A549 (cell line): Measurements from ENCODE around the gene CDK10. TPM values are rescaled to one million over a fixed set of nuclear protein-coding genes. Genes with fewer than 3 reads are reported as not detected.

Experiments used
- ATAC-seq, 2 experiments: fragments of 200-7000 bp in 1 of 2; fragments of >200 bp in 1 of 2; cut with Nextera tagmentation in 1 of 2; cut with Tn5 transposase in 1 of 2; 3 replicates each; pipeline versions ENCODE4 v1.8.0 to v1.9.1; 2018 to 2020; ENCODE audit warnings: mild to moderate bottlenecking in 1 of 2, moderate library complexity in 1 of 2
- CTCF ChIA-PET: fragments of 300-600 bp; sonication (Branson Sonifier 250); formaldehyde crosslinking; extraction: SDS; loops from one replicate; lab custom pipeline; 2021; ENCODE audit warnings: antibody characterized with exemption, inconsistent platforms; lab: Yijun Ruan, JAX
- POLR2A ChIA-PET: fragments of 350-600 bp; formaldehyde crosslinking; extraction: SDS; loops from one replicate; lab custom pipeline; 2021; ENCODE audit warnings: antibody characterized with exemption, inconsistent platforms; lab: Yijun Ruan, JAX
- DNase-seq, 2 experiments: peaks; one replicate each; pipeline versions ENCODE4 v3.0.0 to v3.0.0-alpha.2; 2011 to 2016; ENCODE audit warnings: low read depth in 1 of 2, low spot score in 1 of 2
- FAIRE-seq: peaks from 2 replicates; lab custom pipeline; 2011; peaks lifted over from hg19 to GRCh38; lab: Jason Lieb, UNC
- H3K27ac ChIP-seq, 2 experiments: fragments of >200 bp; sonication (Bioruptor Twin); formaldehyde crosslinking; 3 replicates each; pipeline ENCODE4 v1.5.1; 2016 to 2017
- H3K4me1 ChIP-seq: fragments of >200 bp; sonication (Bioruptor Twin); formaldehyde crosslinking; 3 replicates; pipeline ENCODE4 v1.6.1; 2016
- H3K4me2 ChIP-seq: fragments of >200 bp; sonication (Bioruptor Twin); formaldehyde crosslinking; 3 replicates; pipeline ENCODE4 v1.6.1; 2016
- H3K4me3 ChIP-seq: fragments of >200 bp; sonication (Bioruptor Twin); formaldehyde crosslinking; 3 replicates; pipeline ENCODE4 v1.5.1; 2016
- H3K9me3 ChIP-seq: fragments of >200 bp; sonication (Bioruptor Twin); formaldehyde crosslinking; 3 replicates; pipeline ENCODE4 v1.6.1; 2016
- ELK1 ChIP-seq: fragments of 150-350 bp; IDR thresholded peaks from 2 replicates; pipeline ENCODE4 v1.6.1; 2014; ENCODE audit warnings: low read depth, mild to moderate bottlenecking, low read length
- JUNB ChIP-seq: fragments of >200 bp; sonication (Bioruptor Twin); formaldehyde crosslinking; IDR thresholded peaks from 2 replicates; pipeline ENCODE4 v1.6.1; 2016
- MAZ ChIP-seq: fragments of 150-350 bp; IDR thresholded peaks from 2 replicates; pipeline ENCODE4 v1.6.1; 2014; ENCODE audit warnings: antibody characterized with exemption, low read depth, low read length, borderline replicate concordance
- RAD21 ChIP-seq, 2 experiments: fragments of >200 bp in 1 of 2; sonication (Bioruptor Twin) in 1 of 2; formaldehyde crosslinking in 1 of 2; IDR thresholded peaks in 1 of 2; conservative IDR thresholded peaks in 1 of 2; 2 replicates in 1 of 2; 3 replicates in 1 of 2; pipeline ENCODE4 v1.6.1; 2012 to 2018; ENCODE audit warnings: inconsistent platforms in 1 of 2
- RCOR1 ChIP-seq: fragments of 150-350 bp; IDR thresholded peaks from 2 replicates; pipeline ENCODE4 v1.6.1; 2014; ENCODE audit warnings: antibody characterized with exemption, low read length, low read depth
- TFCP2L1 ChIP-seq: fragments of 250-450 bp; sonication (Bioruptor Pico); IDR thresholded peaks from 2 replicates; pipeline ENCODE4 v1.5.0; 2021; ENCODE audit warnings: mild to moderate bottlenecking
- ZNF302 ChIP-seq: fragments of 250-450 bp; sonication (Bioruptor Pico); IDR thresholded peaks from 2 replicates; pipeline ENCODE4 v1.9.0; 2021; ENCODE audit warnings: inconsistent platforms, mild to moderate bottlenecking, moderate library complexity
- WGBS: methylation state at CpG from one replicate; pipeline ENCODE4 v1.1.6; 2017; ENCODE audit errors: missing lambda C conversion rate; 5-methylcytosine and 5-hydroxymethylcytosine counted together
- polyA plus RNA-seq, 4 experiments: library from polyadenylated mRNA; depleted of rRNA in 3 of 4; stranded (reverse); fragments of >200 nt; fragmentation: RNase III in 1 of 4; extraction: RNeasy Plus Mini Kit Qiagen cat#74134 plus additional on column Dnase treatment in 1 of 4; gene quantifications; 2 replicates in 3 of 4; 3 replicates in 1 of 4; pipeline ENCODE4 v1.2.3, GENCODE V29; 2011 to 2017
- TF ChIP-seq, protein P1 (sequence below): fragments of >200 bp; sonication (Bioruptor Twin); formaldehyde crosslinking; IDR thresholded peaks from 3 replicates; pipeline ENCODE4 v1.5.1; 2016

Gene CDK10
- polyA plus RNA-seq, 2 of the 4 experiments (the other 2 are of a cell fraction) = 35.9 to 55.3 TPM

DNA sequence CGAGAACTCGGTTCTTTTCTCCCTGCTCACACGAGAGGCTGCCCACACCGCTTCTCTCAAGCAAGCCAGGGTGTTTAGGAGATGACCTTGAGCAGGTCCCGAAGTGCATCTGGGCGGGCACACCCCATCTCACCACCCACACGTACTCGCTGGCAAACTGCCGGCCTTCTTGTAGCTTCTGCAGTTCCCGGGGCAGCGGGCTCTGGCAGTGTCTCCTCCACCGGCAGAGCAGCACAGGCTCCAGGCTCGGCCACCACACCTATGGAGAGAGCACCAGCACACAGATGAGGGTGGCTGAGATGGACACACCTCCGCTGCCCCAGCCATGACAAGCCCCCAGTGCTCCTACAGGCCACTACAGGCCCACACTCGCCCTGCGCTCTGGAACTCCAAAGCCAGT, 58.3 kb downstream of the CDK10 start:
- Histone ChIP-seq H3K4me1 (no peaks in the 10 kb centered on the region), H3K4me3 (no peak overlapping the region), H3K27ac (no peak overlapping the region), H3K9me3 (no peaks in the 10 kb centered on the region), H3K4me2 (no peak overlapping the region)
- CTCF ChIA-PET = interaction anchor here (1.0 to 5.0 kb wide), 3 partner anchors 39 to 116 kb away, joined by 3 to 26 read pairs (median 4); no protein-coding TSS in a partner anchor
- FAIRE-seq (no peak), ATAC-seq (0 out of 6 replicates have a peak, but pooled peaks have one; percentile 5 to 28), DNase-seq (no peak)
- POLR2A ChIA-PET = no interaction called here
- TF ChIP-seq, protein P1, sequence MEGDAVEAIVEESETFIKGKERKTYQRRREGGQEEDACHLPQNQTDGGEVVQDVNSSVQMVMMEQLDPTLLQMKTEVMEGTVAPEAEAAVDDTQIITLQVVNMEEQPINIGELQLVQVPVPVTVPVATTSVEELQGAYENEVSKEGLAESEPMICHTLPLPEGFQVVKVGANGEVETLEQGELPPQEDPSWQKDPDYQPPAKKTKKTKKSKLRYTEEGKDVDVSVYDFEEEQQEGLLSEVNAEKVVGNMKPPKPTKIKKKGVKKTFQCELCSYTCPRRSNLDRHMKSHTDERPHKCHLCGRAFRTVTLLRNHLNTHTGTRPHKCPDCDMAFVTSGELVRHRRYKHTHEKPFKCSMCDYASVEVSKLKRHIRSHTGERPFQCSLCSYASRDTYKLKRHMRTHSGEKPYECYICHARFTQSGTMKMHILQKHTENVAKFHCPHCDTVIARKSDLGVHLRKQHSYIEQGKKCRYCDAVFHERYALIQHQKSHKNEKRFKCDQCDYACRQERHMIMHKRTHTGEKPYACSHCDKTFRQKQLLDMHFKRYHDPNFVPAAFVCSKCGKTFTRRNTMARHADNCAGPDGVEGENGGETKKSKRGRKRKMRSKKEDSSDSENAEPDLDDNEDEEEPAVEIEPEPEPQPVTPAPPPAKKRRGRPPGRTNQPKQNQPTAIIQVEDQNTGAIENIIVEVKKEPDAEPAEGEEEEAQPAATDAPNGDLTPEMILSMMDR = no peak
- no peak for TF ChIP-seq ZNF302 (CRISPR knock-in tag)
- TF ChIP-seq RAD21 (conservative IDR thresholded peaks at IDR 0.05 in 1 of 2, IDR thresholded peaks at IDR 0.05 in 1 of 2) = no peak
- TF ChIP-seq ELK1 = no peak
- TF ChIP-seq RCOR1 = no peak
- TF ChIP-seq TFCP2L1 (CRISPR knock-in tag) = no peak
- no peak for TF ChIP-seq MAZ
- TF ChIP-seq JUNB = no peak
- 94% methylated on average over 14 of the region's 16 CpGs for WGBS

Other genes starting within 250 kb of the CDK10 start
- gene ANKRD11, start 196.1 kb upstream of the CDK10 start, polyA plus RNA-seq (2011; rRNA removed) = 54.9 and 57.4 TPM in 2 replicates
- gene ANKRD11, start 196.1 kb upstream of the CDK10 start, polyA plus RNA-seq (2017; fragmentation: RNase III; extraction: RNeasy Plus Mini Kit Qiagen cat#74134 plus additional on column Dnase treatment) = 50.4 to 56.7 TPM (median 53.6 TPM) in 3 replicates
- gene SPG7, start 178.3 kb upstream of the CDK10 start, polyA plus RNA-seq (2011; rRNA removed) = 53.2 and 54.4 TPM in 2 replicates
- gene SPG7, start 178.3 kb upstream of the CDK10 start, polyA plus RNA-seq (2017; fragmentation: RNase III; extraction: RNeasy Plus Mini Kit Qiagen cat#74134 plus additional on column Dnase treatment) = 73.2 to 80.6 TPM (median 79.6 TPM) in 3 replicates
- gene RPL13, start 126.0 kb upstream of the CDK10 start, polyA plus RNA-seq (2011; rRNA removed) = 2,291 and 2,911 TPM in 2 replicates
- 2,979 to 3,246 TPM (median 3,044 TPM) in 3 replicates for gene RPL13, start 126.0 kb upstream of the CDK10 start, polyA plus RNA-seq (2017; fragmentation: RNase III; extraction: RNeasy Plus Mini Kit Qiagen cat#74134 plus additional on column Dnase treatment)
- 22.8 and 25.8 TPM in 2 replicates for gene CPNE7, start 110.9 kb upstream of the CDK10 start, polyA plus RNA-seq (2011; rRNA removed)
- 42.8 to 55.2 TPM (median 45.2 TPM) in 3 replicates for gene CPNE7, start 110.9 kb upstream of the CDK10 start, polyA plus RNA-seq (2017; fragmentation: RNase III; extraction: RNeasy Plus Mini Kit Qiagen cat#74134 plus additional on column Dnase treatment)
- gene DPEP1, start 73.0 kb upstream of the CDK10 start, polyA plus RNA-seq (2011; rRNA removed) = 1.5 and 2.6 TPM in 2 replicates
- 0.97 to 1.3 TPM (median 1.1 TPM) in 3 replicates for gene DPEP1, start 73.0 kb upstream of the CDK10 start, polyA plus RNA-seq (2017; fragmentation: RNase III; extraction: RNeasy Plus Mini Kit Qiagen cat#74134 plus additional on column Dnase treatment)
- gene CHMP1A, start 29.0 kb upstream of the CDK10 start, polyA plus RNA-seq (2011; rRNA removed) = 36.4 and 40.1 TPM in 2 replicates
- 91.7 to 99.0 TPM (median 95.4 TPM) in 3 replicates for gene CHMP1A, start 29.0 kb upstream of the CDK10 start, polyA plus RNA-seq (2017; fragmentation: RNase III; extraction: RNeasy Plus Mini Kit Qiagen cat#74134 plus additional on column Dnase treatment)
- gene SPATA33, start 28.9 kb upstream of the CDK10 start, polyA plus RNA-seq (2011; rRNA removed) = 5.5 and 6.1 TPM in 2 replicates
- 11.5 to 12.6 TPM (median 12.1 TPM) in 3 replicates for gene SPATA33, start 28.9 kb upstream of the CDK10 start, polyA plus RNA-seq (2017; fragmentation: RNase III; extraction: RNeasy Plus Mini Kit Qiagen cat#74134 plus additional on column Dnase treatment)
- gene SPATA2L, start 15.0 kb downstream of the CDK10 start, polyA plus RNA-seq (2011; rRNA removed) = 3.5 and 3.6 TPM in 2 replicates
- gene SPATA2L, start 15.0 kb downstream of the CDK10 start, polyA plus RNA-seq (2017; fragmentation: RNase III; extraction: RNeasy Plus Mini Kit Qiagen cat#74134 plus additional on column Dnase treatment) = 4.7 to 5.2 TPM (median 4.9 TPM) in 3 replicates
- gene VPS9D1, start 34.2 kb downstream of the CDK10 start, polyA plus RNA-seq (2011; rRNA removed) = 2.1 and 2.7 TPM in 2 replicates
- gene VPS9D1, start 34.2 kb downstream of the CDK10 start, polyA plus RNA-seq (2017; fragmentation: RNase III; extraction: RNeasy Plus Mini Kit Qiagen cat#74134 plus additional on column Dnase treatment) = 3.0 to 5.8 TPM (median 5.4 TPM) in 3 replicates
- gene ZNF276, start 34.8 kb downstream of the CDK10 start, polyA plus RNA-seq (2011; rRNA removed) = 6.5 and 7.5 TPM in 2 replicates
- gene ZNF276, start 34.8 kb downstream of the CDK10 start, polyA plus RNA-seq (2017; fragmentation: RNase III; extraction: RNeasy Plus Mini Kit Qiagen cat#74134 plus additional on column Dnase treatment) = 14.0 to 15.4 TPM (median 15.1 TPM) in 3 replicates
- 36.8 and 37.5 TPM in 2 replicates for gene FANCA, start 130.0 kb downstream of the CDK10 start, polyA plus RNA-seq (2011; rRNA removed)
- 38.4 to 42.0 TPM (median 39.3 TPM) in 3 replicates for gene FANCA, start 130.0 kb downstream of the CDK10 start, polyA plus RNA-seq (2017; fragmentation: RNase III; extraction: RNeasy Plus Mini Kit Qiagen cat#74134 plus additional on column Dnase treatment)
- 6.0 and 7.7 TPM in 2 replicates for gene SPIRE2, start 141.8 kb downstream of the CDK10 start, polyA plus RNA-seq (2011; rRNA removed)
- 8.2 to 9.9 TPM (median 9.7 TPM) in 3 replicates for gene SPIRE2, start 141.8 kb downstream of the CDK10 start, polyA plus RNA-seq (2017; fragmentation: RNase III; extraction: RNeasy Plus Mini Kit Qiagen cat#74134 plus additional on column Dnase treatment)
- gene TCF25, start 186.9 kb downstream of the CDK10 start, polyA plus RNA-seq (2011; rRNA removed) = 80.4 and 125 TPM in 2 replicates
- gene TCF25, start 186.9 kb downstream of the CDK10 start, polyA plus RNA-seq (2017; fragmentation: RNase III; extraction: RNeasy Plus Mini Kit Qiagen cat#74134 plus additional on column Dnase treatment) = 116 to 125 TPM (median 122 TPM) in 3 replicates
- gene MC1R, start 232.2 kb downstream of the CDK10 start, polyA plus RNA-seq (2011; rRNA removed) = 7.4 and 8.0 TPM in 2 replicates
- 6.1 to 9.2 TPM (median 8.0 TPM) in 3 replicates for gene MC1R, start 232.2 kb downstream of the CDK10 start, polyA plus RNA-seq (2017; fragmentation: RNase III; extraction: RNeasy Plus Mini Kit Qiagen cat#74134 plus additional on column Dnase treatment)
- gene TUBB3, start 236.7 kb downstream of the CDK10 start, polyA plus RNA-seq (2011; rRNA removed) = 48.8 and 48.9 TPM in 2 replicates
- gene TUBB3, start 236.7 kb downstream of the CDK10 start, polyA plus RNA-seq (2017; fragmentation: RNase III; extraction: RNeasy Plus Mini Kit Qiagen cat#74134 plus additional on column Dnase treatment) = 152 to 180 TPM (median 163 TPM) in 3 replicates